Sigmoid colon (tissue), 7 donors: ENCODE results near the gene SKAP1. TPM values are rescaled to one million over a fixed set of nuclear protein-coding genes. Genes with fewer than 3 reads are reported as not detected.

ENCODE experiments used
- DNase-seq: peaks from one replicate; pipeline ENCODE4 v3.0.0-alpha.2; 2019
- H3K27ac ChIP-seq, 4 donors: fragments of 200-600 bp; sonication (generic); one replicate each; pipeline ENCODE4 v1.5.1; 2016 to 2019; ENCODE audit warnings: mild to moderate bottlenecking in 1 of 4
- H3K27me3 ChIP-seq, 3 donors: fragments of 200-600 bp; sonication (generic); one replicate each; pipeline ENCODE4 v1.5.1; 2019; ENCODE audit warnings: mild to moderate bottlenecking in 1 of 3
- H3K36me3 ChIP-seq, 4 donors: fragments of 200-600 bp; sonication (generic); one replicate each; pipeline ENCODE4 v1.5.1; 2016 to 2019
- H3K4me1 ChIP-seq, 4 donors: fragments of 200-600 bp; sonication (generic); one replicate each; pipeline ENCODE4 v1.5.1; 2017 to 2019
- H3K4me3 ChIP-seq, 4 donors: fragments of 200-600 bp; sonication (generic); one replicate each; pipeline ENCODE4 v1.5.1; 2017 to 2019; ENCODE audit warnings: mild to moderate bottlenecking in 2 of 4, moderate library complexity in 1 of 4
- H3K9me3 ChIP-seq, 4 donors: fragments of 200-600 bp in 3 of 4; sonication (generic) in 3 of 4; one replicate each; pipeline versions ENCODE4 v1.5.1 to v1.6.1; 2013 to 2019
- CTCF ChIP-seq, 4 experiments: fragments of 450-650 bp in 3 of 4; fragments of 200-600 bp in 1 of 4; IDR thresholded peaks; one replicate each; pipeline ENCODE4 v1.5.1; 2016 to 2019; ENCODE audit warnings: antibody characterized with exemption in 4 of 4, mild to moderate bottlenecking in 3 of 4, moderate library complexity in 2 of 4
- EP300 ChIP-seq, 4 donors: sonication (generic); formaldehyde crosslinking; IDR thresholded peaks; one replicate each; pipeline ENCODE4 v1.6.1; 2017; ENCODE audit warnings: antibody characterized with exemption in 4 of 4
- POLR2A ChIP-seq, 2 donors: fragments of 450-650 bp; IDR thresholded peaks; one replicate each; pipeline ENCODE4 v1.6.1; 2016; ENCODE audit warnings: antibody characterized with exemption in 2 of 2, mild to moderate bottlenecking in 2 of 2, moderate library complexity in 2 of 2
- POLR2AphosphoS5 ChIP-seq, 4 donors: sonication (generic); formaldehyde crosslinking; IDR thresholded peaks; one replicate each; pipeline ENCODE4 v1.6.1; 2017; ENCODE audit warnings: antibody characterized with exemption in 4 of 4
- WGBS, 2 donors: extraction: QIAGEN DNeasy Blood & Tissue Kit; methylation state at CpG; one replicate each; pipeline ENCODE4 v1.1.7; 2013; 5-methylcytosine and 5-hydroxymethylcytosine counted together
- intact Hi-C: fragments of 100-400 bp; cut with DNase I; formaldehyde crosslinking; loops from one replicate; pipeline ENCODE4 v1.15.1; 2023
- polyA plus RNA-seq, 3 donors: library from polyadenylated mRNA; stranded (reverse); fragments of 200-250 nt; gene quantifications; one replicate each; pipeline ENCODE4 v1.2.3, GENCODE V29; 2013
- total RNA-seq, 4 donors: library from RNA; depleted of rRNA; stranded (reverse); fragments of >200 nt; gene quantifications; one replicate each; pipeline ENCODE4 v1.1.0, GENCODE V29; 2016
- donor health status: healthy with polysubstance abuse.
- donor health status: Bipolar disorder and iron deficiency.
- donor health status: healthy.

Gene SKAP1
- total and polyA plus RNA-seq, 7 donors = 0.36 to 10.3 (median 1.4) TPM; not detected in 1

- Histone ChIP-seq H3K27me3 (peaks cover 0 to 7% (median 0%) of the 10 kb centered on the region in 3 donors), H3K4me3 (no peak overlapping the region), H3K27ac (no peak overlapping the region), H3K4me1 (no peaks in the 10 kb centered on the region), H3K36me3 (no peaks in the 10 kb centered on the region), H3K9me3 (no peaks in the 10 kb centered on the region)
- intact Hi-C loops = no loop called here
- DNase-seq = no peak
- TF ChIP-seq EP300 (IDR thresholded peaks at IDR 0.05) (no peak), CTCF (IDR thresholded peaks at IDR 0.05) (no peak), POLR2A (IDR thresholded peaks at IDR 0.05) (no peak), POLR2AphosphoS5 (IDR thresholded peaks at IDR 0.05) (no peak)
- WGBS, 2 donors = 26 to 66% methylated on average over 5 of the region's 5 CpGs
Observed at GRCh38 chr17:48160177-48161081, 269.6 kb downstream of the SKAP1 start.

GRCh38 chr17:48159232-48159631 is 270.8 kb downstream of the SKAP1 start:
- no peak for DNase-seq
- Histone ChIP-seq H3K27ac (no peak overlapping the region), H3K36me3 (no peaks in the 10 kb centered on the region), H3K4me1 (no peaks in the 10 kb centered on the region), H3K27me3 (peaks cover 0 to 17% (median 0%) of the 10 kb centered on the region in 3 donors), H3K4me3 (no peak overlapping the region), H3K9me3 (no peaks in the 10 kb centered on the region)
- WGBS, 2 donors = 89 to 93% methylated on average over 4 of the region's 4 CpGs
- intact Hi-C loops = no loop called here
- TF ChIP-seq POLR2AphosphoS5 (IDR thresholded peaks at IDR 0.05) = no peak
- TF ChIP-seq CTCF (IDR thresholded peaks at IDR 0.05) = no peak
- no peak for TF ChIP-seq EP300 (IDR thresholded peaks at IDR 0.05)
- no peak for TF ChIP-seq POLR2A (IDR thresholded peaks at IDR 0.05)

GRCh38 chr17:48155889-48156611 is 274.0 kb downstream of the SKAP1 start:
- H3K27ac ChIP-seq = no peak overlapping the region
- peaks cover 0 to 49% (median 11%) of the 10 kb centered on the region in 3 donors for H3K27me3 ChIP-seq
- H3K4me1 ChIP-seq = no peaks in the 10 kb centered on the region
- no peaks in the 10 kb centered on the region for H3K9me3 ChIP-seq
- intact Hi-C loops = no loop called here
- 59 to 82% methylated on average over 21 of the region's 21 CpGs for WGBS, 2 donors
- DNase-seq = no peak
- H3K36me3 ChIP-seq = no peaks in the 10 kb centered on the region
- TF ChIP-seq CTCF (IDR thresholded peaks at IDR 0.05) (no peak), POLR2A (IDR thresholded peaks at IDR 0.05) (no peak), EP300 (IDR thresholded peaks at IDR 0.05) (no peak), POLR2AphosphoS5 (IDR thresholded peaks at IDR 0.05) (no peak)
- H3K4me3 ChIP-seq = no peak overlapping the region

- no peaks in the 10 kb centered on the region for H3K4me1 ChIP-seq
- no peaks in the 10 kb centered on the region for H3K36me3 ChIP-seq
- no peaks in the 10 kb centered on the region for H3K9me3 ChIP-seq
- 10 to 37% methylated on average over 6 of the region's 6 CpGs for WGBS, 2 donors
- peaks cover 6 to 71% (median 33%) of the 10 kb centered on the region in 3 donors for H3K27me3 ChIP-seq
- H3K27ac ChIP-seq = no peak overlapping the region
- TF ChIP-seq CTCF (IDR thresholded peaks at IDR 0.05) = peak in 1 of 4 experiments; percentile 7
- TF ChIP-seq POLR2A (IDR thresholded peaks at IDR 0.05) = no peak
- TF ChIP-seq POLR2AphosphoS5 (IDR thresholded peaks at IDR 0.05) = no peak
- no peak for TF ChIP-seq EP300 (IDR thresholded peaks at IDR 0.05)
- DNase-seq = no peak
- no peak overlapping the region for H3K4me3 ChIP-seq
- intact Hi-C loops = no loop called here
Observed at GRCh38 chr17:48153691-48154358, 276.2 kb downstream of the SKAP1 start.
